ENCODE data around the gene RNASE1.
"Not testable (repeated sequence)": the region's sequence is repeated elsewhere in the genome, so short reads cannot be mapped to it uniquely, and the experiment has no call there.

RNASE1 gene

GRCh38 chr14:20769421-20769820, 33.2 kb downstream of the RNASE1 start:
- no peak for DNase-seq

DNA sequence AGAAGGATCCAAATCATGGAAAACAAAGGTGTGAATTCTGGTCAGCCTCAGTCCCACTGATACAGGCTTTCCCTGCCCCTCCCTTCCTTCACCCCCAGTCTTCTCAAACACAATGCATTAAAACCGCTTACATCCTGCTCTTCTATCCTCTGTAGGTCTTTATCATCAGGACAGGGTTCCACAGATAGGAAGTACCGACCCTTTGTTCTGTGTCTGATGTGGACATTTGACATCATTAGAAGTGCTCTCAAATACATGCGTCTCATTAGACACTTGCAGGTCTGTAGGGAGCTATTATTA, 34.1 kb downstream of the RNASE1 start:
- DNase-seq: no peak

DNA sequence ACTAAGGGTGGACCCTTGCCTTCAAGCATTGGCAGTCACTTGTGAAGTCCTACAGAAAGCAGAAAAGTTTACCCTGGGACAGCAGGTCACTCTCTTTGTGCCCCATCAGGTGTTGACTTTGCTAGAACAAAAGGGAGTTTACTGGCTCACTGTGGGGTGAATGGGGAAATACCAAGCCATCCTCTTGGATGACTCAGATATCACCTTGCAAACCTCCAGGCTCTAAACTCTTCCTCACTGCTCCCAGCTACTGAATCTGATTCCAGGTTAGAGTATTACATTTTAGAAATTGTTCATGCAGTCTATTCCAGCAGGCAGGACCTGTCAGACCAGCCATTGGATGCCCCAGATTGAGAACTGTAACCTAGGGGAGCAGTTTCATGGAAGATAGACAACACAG, 41.7 kb downstream of the RNASE1 start:
- no peak for DNase-seq

DNA sequence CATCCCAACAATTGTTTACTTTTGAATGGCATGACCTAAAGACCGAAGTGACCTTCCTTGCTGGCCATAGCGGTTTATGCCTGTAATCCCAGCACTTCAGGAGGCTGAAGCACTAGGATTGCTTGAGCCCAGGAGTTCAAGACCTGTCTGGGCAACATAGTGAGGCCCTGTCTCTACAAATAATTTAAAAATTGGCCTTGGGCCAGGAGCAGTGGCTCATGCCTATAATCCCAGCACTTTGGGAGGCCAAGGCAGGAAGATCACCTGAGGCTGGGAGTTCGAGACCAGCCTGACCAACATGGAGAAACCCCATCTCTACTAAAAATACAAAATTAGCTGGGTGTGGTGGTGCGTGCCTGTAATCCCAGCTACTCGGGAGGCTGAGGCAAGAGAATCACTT, 43.2 kb downstream of the RNASE1 start:
- DNase-seq: not testable (repeated sequence)

GRCh38 chr14:20757965-20758364, 44.7 kb downstream of the RNASE1 start:
- DNase-seq: peak; percentile 84

- no peak for DNase-seq
These were observed 47.6 kb downstream of the RNASE1 start for GRCh38 chr14:20755037-20755436.

DNA sequence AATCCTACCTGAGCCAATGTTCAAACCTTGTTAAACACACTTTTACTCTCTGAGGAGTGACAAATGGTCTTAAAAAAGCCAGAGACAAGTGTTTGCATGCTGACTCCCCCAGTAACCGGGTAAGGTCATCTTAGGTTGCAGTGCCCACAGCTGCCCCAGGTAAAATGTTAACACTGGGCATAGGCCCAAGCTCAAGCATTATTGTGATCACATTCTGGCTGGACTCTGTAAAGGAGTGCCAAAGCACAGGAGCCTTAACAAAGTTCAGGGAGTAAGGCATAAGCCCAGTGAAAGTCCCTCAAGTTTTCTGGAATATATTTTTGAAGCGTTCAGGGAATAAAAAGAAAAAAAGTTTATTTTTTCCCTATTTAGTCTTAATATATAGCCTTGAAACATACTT, 48.3 kb downstream of the RNASE1 start:
- no peak for DNase-seq

- DNase-seq: no peak
These were observed 50.6 kb downstream of the RNASE1 start for GRCh38 chr14:20751963-20752562.
